Cardiac fibroblast (primary cell): ENCODE measurements around the gene ZBTB38.
A peak's percentile ranks its signal among the peaks of the same experiment; 100 is the strongest.

Experiments
- DNase-seq, 2 donors: peaks; one replicate each; pipeline versions ENCODE4 v3.0.0 to v3.0.0-alpha.2; 2010; ENCODE audit warnings: low read depth in 2 of 2
- H3K4me3 ChIP-seq, 2 donors: replicated peaks in 1 of 2; 1 replicate in 1 of 2; 2 replicates in 1 of 2; pipeline ENCODE4 v1.5.1; 2011; ENCODE audit warnings: low read depth in 2 of 2, low read length in 2 of 2, mild to moderate bottlenecking in 2 of 2, moderate library complexity in 1 of 2
- TF ChIP-seq, protein P1 (sequence below): IDR thresholded peaks from one replicate; pipeline ENCODE4 v1.5.1; 2011; ENCODE audit warnings: low read depth, mild to moderate bottlenecking, low read length, inconsistent platforms

ZBTB38 gene

GRCh38 chr3:141334627-141335250 lies 33.6 kb upstream of the ZBTB38 start:
- H3K4me3 ChIP-seq: no peak overlapping the region
- no peak for DNase-seq
- TF ChIP-seq, protein P1, sequence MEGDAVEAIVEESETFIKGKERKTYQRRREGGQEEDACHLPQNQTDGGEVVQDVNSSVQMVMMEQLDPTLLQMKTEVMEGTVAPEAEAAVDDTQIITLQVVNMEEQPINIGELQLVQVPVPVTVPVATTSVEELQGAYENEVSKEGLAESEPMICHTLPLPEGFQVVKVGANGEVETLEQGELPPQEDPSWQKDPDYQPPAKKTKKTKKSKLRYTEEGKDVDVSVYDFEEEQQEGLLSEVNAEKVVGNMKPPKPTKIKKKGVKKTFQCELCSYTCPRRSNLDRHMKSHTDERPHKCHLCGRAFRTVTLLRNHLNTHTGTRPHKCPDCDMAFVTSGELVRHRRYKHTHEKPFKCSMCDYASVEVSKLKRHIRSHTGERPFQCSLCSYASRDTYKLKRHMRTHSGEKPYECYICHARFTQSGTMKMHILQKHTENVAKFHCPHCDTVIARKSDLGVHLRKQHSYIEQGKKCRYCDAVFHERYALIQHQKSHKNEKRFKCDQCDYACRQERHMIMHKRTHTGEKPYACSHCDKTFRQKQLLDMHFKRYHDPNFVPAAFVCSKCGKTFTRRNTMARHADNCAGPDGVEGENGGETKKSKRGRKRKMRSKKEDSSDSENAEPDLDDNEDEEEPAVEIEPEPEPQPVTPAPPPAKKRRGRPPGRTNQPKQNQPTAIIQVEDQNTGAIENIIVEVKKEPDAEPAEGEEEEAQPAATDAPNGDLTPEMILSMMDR: no peak

DNA sequence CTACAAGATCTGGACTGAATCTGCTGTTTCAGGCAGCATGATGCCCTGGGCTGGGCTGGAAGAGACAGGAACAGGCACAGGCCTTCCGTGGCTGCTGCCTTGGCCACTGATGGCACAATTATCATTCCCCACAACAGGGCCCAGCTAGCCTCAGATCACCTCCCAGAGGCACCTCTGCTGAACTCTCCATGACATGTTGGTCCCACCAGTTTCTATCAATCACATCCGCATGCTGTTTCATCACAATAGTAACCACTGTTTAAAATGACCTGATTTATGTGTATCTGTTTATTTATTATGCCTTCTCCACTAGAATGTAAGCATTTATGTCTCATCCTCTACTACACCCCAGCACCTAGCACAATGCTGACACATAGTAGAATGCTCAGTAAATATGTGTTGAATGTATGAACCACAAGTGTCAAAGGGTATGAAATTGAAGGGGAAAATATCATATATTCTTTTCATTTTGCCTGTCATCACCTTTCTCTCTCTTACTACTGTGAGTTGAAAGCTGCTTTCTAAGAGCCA lies 32.7 kb upstream of the ZBTB38 start:
- no peak overlapping the region for H3K4me3 ChIP-seq
- TF ChIP-seq, protein P1: no peak
- peak in 1 of 2 donors; percentile 36 for DNase-seq

DNA sequence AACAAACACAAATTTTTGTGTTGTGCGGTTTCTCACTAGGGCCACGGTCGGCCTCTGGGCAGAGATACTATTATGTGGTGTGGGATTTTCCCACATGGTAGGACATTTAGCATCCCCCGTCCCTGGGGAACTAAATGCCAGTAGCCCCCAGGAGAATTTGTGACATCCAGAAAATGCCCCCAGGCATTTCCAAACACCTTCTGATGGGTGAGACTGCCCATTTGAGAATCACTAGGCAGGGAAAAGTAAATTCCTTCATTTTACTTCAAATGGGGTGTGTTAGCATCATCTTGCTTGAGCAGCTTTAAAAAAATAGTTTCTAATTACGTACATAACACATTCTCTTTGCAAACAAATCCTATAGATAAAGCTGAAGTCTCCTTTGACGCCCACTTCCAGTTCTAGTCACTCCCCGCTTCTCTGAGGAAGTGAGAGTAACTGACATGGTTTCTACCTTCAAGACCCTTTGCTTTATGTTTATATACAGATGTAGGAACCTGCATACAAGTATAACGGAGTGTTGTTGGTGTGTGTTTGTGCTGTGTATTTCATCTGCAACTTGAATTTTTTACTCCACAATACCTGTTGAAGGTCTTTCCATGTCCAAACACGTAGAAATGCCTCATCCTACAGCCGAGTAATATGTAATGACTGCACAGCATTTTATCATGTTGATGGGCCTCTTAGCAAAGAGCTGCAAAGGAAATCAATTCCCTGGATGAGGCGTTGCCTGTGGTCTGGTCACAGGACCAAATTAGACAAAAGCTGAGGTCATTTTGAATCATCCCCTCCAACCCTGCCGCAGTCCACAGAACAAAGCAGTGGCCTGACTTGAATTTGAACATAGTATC lies 31.4 kb upstream of the ZBTB38 start:
- H3K4me3 ChIP-seq: no peak overlapping the region
- TF ChIP-seq, protein P1: no peak
- peak; percentile 77 to 97 for DNase-seq

DNA sequence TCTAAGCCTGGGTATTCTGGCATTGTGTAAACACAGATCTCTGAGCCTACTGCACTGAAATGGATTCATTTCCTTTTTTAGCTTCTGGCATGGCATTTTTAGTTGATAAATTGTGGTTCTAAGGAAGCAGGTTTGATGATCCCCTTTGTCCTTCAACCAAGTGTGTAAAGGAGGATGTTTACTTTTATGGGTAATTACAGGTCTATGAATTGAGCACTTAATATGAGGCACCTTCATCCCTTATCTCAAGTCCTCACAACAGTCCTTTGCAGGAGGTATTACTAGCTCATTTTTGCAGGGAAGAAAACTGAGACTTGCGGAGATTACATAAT lies 30.8 kb upstream of the ZBTB38 start:
- no peak overlapping the region for H3K4me3 ChIP-seq
- no peak for DNase-seq
- TF ChIP-seq, protein P1: no peak

DNA sequence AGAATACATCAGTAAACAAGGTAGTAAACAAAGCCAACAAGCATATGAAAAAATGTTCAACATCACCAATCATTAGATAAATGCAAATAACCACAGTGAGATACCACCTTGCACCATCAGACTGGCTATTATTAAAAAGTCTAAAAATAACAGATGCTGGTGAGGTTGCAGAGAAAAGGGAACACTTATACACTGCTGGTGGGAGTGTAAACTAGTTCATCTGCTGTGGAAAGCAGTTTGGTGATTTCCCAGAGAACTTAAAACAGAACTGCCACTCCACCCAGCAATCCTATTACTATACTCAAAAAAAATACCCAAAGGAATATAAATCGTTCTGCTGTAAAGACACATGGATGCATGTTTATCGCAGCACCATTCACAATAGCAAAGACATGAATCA lies 30.3 kb upstream of the ZBTB38 start:
- no peak overlapping the region for H3K4me3 ChIP-seq
- DNase-seq: no peak
- TF ChIP-seq, protein P1: no peak

GRCh38 chr3:141338881-141339280 lies 29.4 kb upstream of the ZBTB38 start:
- H3K4me3 ChIP-seq: no peak overlapping the region
- DNase-seq: no peak
- TF ChIP-seq, protein P1: no peak
